CD4-positive, alpha-beta T cell treated with Interleukin-1 beta for 1 hour (primary cell): Measurements from ENCODE around the gene CCDC24.

Experiments
- DNase-seq, 2 donors: peaks; one replicate each; pipeline ENCODE4 v3.0.0-alpha.2; 2020 to 2022

The CCDC24 gene

GRCh38 chr1:43963890-43964289, 27.5 kb upstream of the CCDC24 start:
- DNase-seq = no peak

GRCh38 chr1:43965316-43965715, 26.1 kb upstream of the CCDC24 start:
- DNase-seq = no peak

- no peak for DNase-seq
Observed at GRCh38 chr1:43968348-43968948, 23.0 kb upstream of the CCDC24 start.

GRCh38 chr1:43969416-43969745, 22.0 kb upstream of the CCDC24 start:
- DNase-seq = no peak

- DNase-seq = peak; percentile 95 to 96
Observed at GRCh38 chr1:43969746-43970466, 21.5 kb upstream of the CCDC24 start, which contains the start of gene DPH2. Gene DPH2, plus strand, starts transcription at chr1:43970010. Its CDS starts 166 bp downstream, at chr1:43970176.

- DNase-seq = no peak
Observed at GRCh38 chr1:43970502-43970901, 20.9 kb upstream of the CCDC24 start.

GRCh38 chr1:43970911-43971310, 20.5 kb upstream of the CCDC24 start:
- DNase-seq = no peak

- no peak for DNase-seq
Observed at GRCh38 chr1:43971336-43971980, 19.9 kb upstream of the CCDC24 start.

GRCh38 chr1:43973981-43974442, 17.4 kb upstream of the CCDC24 start:
- no peak for DNase-seq

- peak; percentile 90 for DNase-seq
Observed at GRCh38 chr1:43974443-43975248, 16.8 kb upstream of the CCDC24 start, which contains the start of gene ATP6V0B. Gene ATP6V0B, plus strand, starts transcription at chr1:43974960. Its CDS starts 81 bp downstream, at chr1:43975041.

- peak; percentile 53 to 61 for DNase-seq
Observed at GRCh38 chr1:43975249-43975961, 16.0 kb upstream of the CCDC24 start.

GRCh38 chr1:43976045-43976444, 15.4 kb upstream of the CCDC24 start:
- DNase-seq = no peak

- DNase-seq = no peak
Observed at GRCh38 chr1:43976890-43977289, 14.5 kb upstream of the CCDC24 start.

- no peak for DNase-seq
Observed at GRCh38 chr1:43977376-43978263, 13.8 kb upstream of the CCDC24 start.

- no peak for DNase-seq
Observed at GRCh38 chr1:43978264-43978550, 13.2 kb upstream of the CCDC24 start.

- peak; percentile 35 to 44 for DNase-seq
Observed at GRCh38 chr1:43978551-43979260, 12.7 kb upstream of the CCDC24 start, which contains the start of gene B4GALT2. Gene B4GALT2, plus strand, starts transcription at chr1:43979210. Its CDS starts 1,951 bp downstream, at chr1:43981161.

GRCh38 chr1:43979261-43979527, 12.2 kb upstream of the CCDC24 start:
- DNase-seq = no peak

GRCh38 chr1:43979528-43980254, 11.7 kb upstream of the CCDC24 start:
- peak in 1 of 2 donors; percentile 20 for DNase-seq

- DNase-seq = no peak
Observed at GRCh38 chr1:43980255-43981134, 10.9 kb upstream of the CCDC24 start.
